ENCODE measurements around the gene RALGAPA1.

RALGAPA1 gene

GRCh38 chr14:35806006-35806907 is 2.8 kb downstream of the RALGAPA1 start:
- no peak for TF ChIP-seq GATA2 (IDR thresholded peaks at IDR 0.05; ENCODE audit: low read depth, low read length)
- no peak for TF ChIP-seq GATA3 (IDR thresholded peaks at IDR 0.05; ENCODE audit: low read depth, low read length)

GRCh38 chr14:35797796-35798195 is 11.3 kb downstream of the RALGAPA1 start:
- TF ChIP-seq GATA3 (IDR thresholded peaks at IDR 0.05; ENCODE audit: low read depth, low read length) (no peak), GATA2 (IDR thresholded peaks at IDR 0.05; ENCODE audit: low read depth, low read length) (no peak)

GRCh38 chr14:35789651-35790050 is 19.4 kb downstream of the RALGAPA1 start:
- TF ChIP-seq GATA3 (IDR thresholded peaks at IDR 0.05; ENCODE audit: low read depth, low read length) (no peak), GATA2 (IDR thresholded peaks at IDR 0.05; ENCODE audit: low read depth, low read length) (no peak)

GRCh38 chr14:35786856-35787255 is 22.2 kb downstream of the RALGAPA1 start:
- no peak for TF ChIP-seq GATA3 (IDR thresholded peaks at IDR 0.05; ENCODE audit: low read depth, low read length)
- no peak for TF ChIP-seq GATA2 (IDR thresholded peaks at IDR 0.05; ENCODE audit: low read depth, low read length)

DNA sequence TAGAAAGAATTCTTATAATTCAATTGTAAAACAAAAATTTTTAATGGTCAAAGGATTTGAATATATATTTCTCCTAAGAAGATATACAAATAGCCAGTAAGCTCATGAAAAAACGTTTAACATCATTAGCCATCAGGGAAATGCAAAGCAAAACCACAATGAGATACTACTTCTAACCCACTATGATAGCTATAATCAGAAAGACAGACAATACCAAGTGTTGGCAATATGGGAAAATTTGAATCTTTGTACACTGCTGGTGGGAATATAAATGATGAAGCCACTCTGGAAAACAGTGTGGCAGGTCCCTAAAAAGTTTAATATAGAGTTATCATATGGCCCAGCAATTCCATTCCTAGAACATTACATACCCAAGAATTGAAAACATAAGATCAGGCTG is 25.4 kb downstream of the RALGAPA1 start:
- no peak for TF ChIP-seq GATA2 (IDR thresholded peaks at IDR 0.05; ENCODE audit: low read depth, low read length)
- TF ChIP-seq GATA3 (IDR thresholded peaks at IDR 0.05; ENCODE audit: low read depth, low read length), result no peak

DNA sequence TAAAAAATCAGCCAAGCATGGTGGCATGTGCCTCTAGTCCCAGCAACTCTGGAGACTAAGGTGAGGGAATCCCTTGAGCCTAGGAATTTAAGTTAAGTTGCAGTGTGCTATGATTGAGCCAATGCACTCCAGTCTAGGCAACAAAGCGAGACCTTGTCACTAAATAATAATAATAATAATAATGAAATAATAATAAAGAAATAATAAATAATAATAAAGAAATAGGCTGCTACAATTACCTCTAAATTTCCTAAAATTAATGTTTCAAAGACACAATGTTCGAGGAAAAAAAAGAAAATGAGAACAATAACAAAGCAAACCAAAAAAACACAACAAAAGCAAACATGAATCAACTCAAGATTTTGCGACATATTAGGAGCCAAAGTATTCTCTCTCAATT is 29.7 kb downstream of the RALGAPA1 start:
- TF ChIP-seq GATA2 (IDR thresholded peaks at IDR 0.05; ENCODE audit: low read depth, low read length) (no peak), GATA3 (IDR thresholded peaks at IDR 0.05; ENCODE audit: low read depth, low read length) (no peak)

DNA sequence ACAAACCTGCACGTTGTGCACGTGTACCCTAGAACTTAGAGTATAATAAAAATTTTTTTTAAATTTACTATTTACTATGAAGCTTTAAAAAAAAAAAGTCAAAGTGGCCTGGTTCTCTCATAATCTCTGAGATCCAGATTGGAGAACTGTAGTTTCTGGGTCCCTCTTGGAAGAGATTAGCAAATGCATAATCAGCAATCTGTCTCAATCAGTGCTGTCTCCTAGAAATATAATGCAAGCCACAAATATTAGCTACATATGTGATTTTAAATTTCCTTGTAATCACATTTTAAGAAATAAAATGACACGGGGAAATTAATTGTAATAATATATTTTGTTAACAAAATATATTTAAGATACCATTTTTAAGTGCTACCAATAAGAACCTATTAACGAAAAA is 32.3 kb downstream of the RALGAPA1 start:
- no peak for TF ChIP-seq GATA2 (IDR thresholded peaks at IDR 0.05; ENCODE audit: low read depth, low read length)
- no peak for TF ChIP-seq GATA3 (IDR thresholded peaks at IDR 0.05; ENCODE audit: low read depth, low read length)

DNA sequence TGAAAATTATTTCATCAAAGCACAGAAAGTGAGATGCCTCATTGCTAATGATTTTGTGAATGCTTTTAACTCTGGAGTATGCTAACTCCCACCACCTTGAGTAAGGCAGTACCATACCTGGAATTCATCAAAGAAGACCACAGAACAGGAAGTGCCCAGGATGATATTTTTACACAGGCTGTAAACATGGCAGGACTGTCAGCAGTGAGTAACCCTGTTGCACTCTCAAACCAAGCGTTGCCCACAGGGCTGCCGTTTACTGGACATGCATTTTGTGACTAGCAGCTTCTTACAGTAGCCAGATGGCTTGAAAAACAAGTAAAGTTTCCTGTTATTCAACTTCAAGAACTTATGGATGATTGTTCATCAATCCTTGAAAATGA is 42.4 kb downstream of the RALGAPA1 start:
- TF ChIP-seq GATA2 (IDR thresholded peaks at IDR 0.05; ENCODE audit: low read depth, low read length) (no peak), GATA3 (IDR thresholded peaks at IDR 0.05; ENCODE audit: low read depth, low read length) (no peak)

DNA sequence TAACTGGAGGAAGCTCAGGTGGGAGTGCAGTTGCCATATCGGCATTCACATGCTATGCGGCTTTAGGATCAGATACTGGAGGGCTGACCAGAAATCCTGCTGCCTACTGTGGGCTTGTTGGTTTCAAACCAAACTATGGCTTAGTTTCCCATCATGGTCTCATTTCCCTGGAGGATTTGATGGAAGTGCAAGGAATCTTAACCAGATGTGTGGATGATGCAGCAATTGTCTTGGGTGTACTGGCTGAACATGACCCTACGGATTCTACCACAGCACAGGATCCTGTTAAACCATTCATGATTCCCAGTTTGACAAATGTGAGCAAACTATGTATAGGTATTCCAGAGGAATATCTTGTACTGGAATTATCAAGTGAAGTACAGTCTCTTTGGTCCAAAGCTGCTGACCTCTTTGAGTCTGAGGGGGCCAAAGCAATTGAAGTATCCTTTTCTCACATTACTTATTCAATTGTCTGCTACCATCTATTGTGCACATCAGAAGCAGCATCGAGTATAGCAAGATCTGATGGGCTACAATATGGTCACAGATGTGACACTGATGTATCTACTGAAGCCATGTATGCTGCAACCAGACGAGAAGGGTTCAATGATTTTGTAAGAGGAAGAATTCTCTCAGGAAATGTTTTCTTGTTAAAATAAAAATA is 42.9 kb downstream of the RALGAPA1 start:
- TF ChIP-seq GATA2 (IDR thresholded peaks at IDR 0.05; ENCODE audit: low read depth, low read length) (no peak), GATA3 (IDR thresholded peaks at IDR 0.05; ENCODE audit: low read depth, low read length) (no peak)

DNA sequence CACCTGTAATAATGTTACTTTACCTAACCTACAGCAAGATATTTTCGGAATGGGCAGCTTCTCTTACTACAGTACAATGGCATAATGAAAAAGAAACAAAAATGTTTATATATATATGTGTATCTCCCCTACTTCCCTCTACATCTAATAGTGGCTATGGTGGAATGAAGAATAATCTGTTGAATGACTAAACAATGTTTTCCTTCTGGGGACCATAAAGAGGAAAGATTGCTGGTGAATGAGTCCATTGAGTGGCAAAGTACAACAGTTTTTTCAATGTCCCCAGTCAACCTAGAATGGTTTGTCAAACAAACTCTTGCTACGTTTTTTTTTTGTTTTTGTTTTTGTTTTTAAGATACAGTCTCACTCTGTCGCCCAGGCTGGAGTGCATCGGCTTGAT is 47.2 kb downstream of the RALGAPA1 start:
- TF ChIP-seq GATA2 (IDR thresholded peaks at IDR 0.05; ENCODE audit: low read depth, low read length) (no peak), GATA3 (IDR thresholded peaks at IDR 0.05; ENCODE audit: low read depth, low read length) (no peak)

GRCh38 chr14:35760143-35760542 is 49.0 kb downstream of the RALGAPA1 start:
- TF ChIP-seq GATA2 (IDR thresholded peaks at IDR 0.05; ENCODE audit: low read depth, low read length) (no peak), GATA3 (IDR thresholded peaks at IDR 0.05; ENCODE audit: low read depth, low read length) (no peak)

GRCh38 chr14:35758523-35759129 is 50.5 kb downstream of the RALGAPA1 start:
- no peak for TF ChIP-seq GATA3 (IDR thresholded peaks at IDR 0.05; ENCODE audit: low read depth, low read length)
- TF ChIP-seq GATA2 (IDR thresholded peaks at IDR 0.05; ENCODE audit: low read depth, low read length), result no peak

GRCh38 chr14:35754671-35755070 is 54.4 kb downstream of the RALGAPA1 start:
- no peak for TF ChIP-seq GATA3 (IDR thresholded peaks at IDR 0.05; ENCODE audit: low read depth, low read length)
- no peak for TF ChIP-seq GATA2 (IDR thresholded peaks at IDR 0.05; ENCODE audit: low read depth, low read length)

DNA sequence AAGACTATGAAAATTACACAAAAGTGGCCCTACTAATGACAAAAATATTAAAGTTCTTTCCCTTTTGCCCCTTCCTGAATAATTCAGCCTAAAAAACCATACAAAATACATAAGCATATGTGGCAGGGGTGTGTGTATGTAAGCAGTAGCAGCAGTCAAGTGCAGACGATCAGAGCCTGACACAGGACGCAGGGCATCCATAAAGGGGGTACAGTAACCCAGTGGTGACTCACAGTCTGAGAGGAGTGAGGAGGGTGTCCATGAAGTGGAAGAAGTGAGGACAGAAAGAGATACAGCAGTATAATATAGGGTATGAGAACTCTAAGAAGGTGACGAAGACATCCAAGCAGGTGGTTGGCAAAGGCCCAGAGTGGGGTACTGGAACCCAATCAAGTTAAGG is 56.7 kb downstream of the RALGAPA1 start:
- TF ChIP-seq GATA3 (IDR thresholded peaks at IDR 0.05; ENCODE audit: low read depth, low read length) (no peak), GATA2 (IDR thresholded peaks at IDR 0.05; ENCODE audit: low read depth, low read length) (no peak)
